GM12878 (cell line): ENCODE measurements around the gene CPLX4. TPM values are rescaled to one million over a fixed set of nuclear protein-coding genes. Genes with fewer than 3 reads are reported as not detected.

ENCODE experiments used
- ATAC-seq: fragments of 200-7000 bp; cut with Tn5 transposase; 3 replicates; pipeline ENCODE4 v1.9.1; 2020; ENCODE audit warnings: mild to moderate bottlenecking, moderate library complexity
- BruUV-seq: library from RNA; stranded (reverse); fragments of 400-500 nt; replicated peaks from 2 replicates; lab custom pipeline; 2021; lab: Mats Ljungman, UMichigan
- CTCF ChIA-PET: fragments of 300-600 bp; sonication (Branson Sonifier 250); formaldehyde crosslinking; extraction: SDS; loops from one replicate; lab custom pipeline; 2021; ENCODE audit warnings: inconsistent platforms; lab: Yijun Ruan, JAX
- POLR2A ChIA-PET: fragments of 350-600 bp; formaldehyde crosslinking; extraction: SDS; loops from one replicate; lab custom pipeline; 2021; ENCODE audit warnings: inconsistent platforms; lab: Charles Lee
- RAD21 ChIA-PET: fragments of 300-600 bp; sonication (Branson Sonifier 250); formaldehyde crosslinking; loops from one replicate; lab custom pipeline; 2023; ENCODE audit warnings: antibody characterized with exemption; ENCODE audit not compliant: unreplicated experiment; lab: Charles Lee
- SMC1A ChIA-PET: fragments of 300-600 bp; sonication (Branson Sonifier 250); formaldehyde crosslinking; loops from one replicate; lab custom pipeline; 2023; ENCODE audit not compliant: unreplicated experiment, uncharacterized antibody; lab: Charles Lee
- DNase-seq: peaks from one replicate; pipeline ENCODE4 v3.0.0-alpha.2; 2011; ENCODE audit warnings: low read depth, low spot score
- FAIRE-seq: peaks from 3 replicates; lab custom pipeline; 2011; peaks lifted over from hg19 to GRCh38; lab: Jason Lieb, UNC
- H2AFZ ChIP-seq: 2 replicates; pipeline ENCODE4 v1.6.0; 2011; ENCODE audit warnings: low read depth, low read length, control low read depth; ENCODE audit not compliant: control insufficient read depth
- H3K27ac ChIP-seq: 2 replicates; pipeline ENCODE4 v1.5.1; 2011; ENCODE audit warnings: control low read depth; ENCODE audit not compliant: control insufficient read depth, insufficient read depth
- H3K27me3 ChIP-seq, 2 experiments: replicated peaks in 1 of 2; 2 replicates each; pipeline versions ENCODE4 v1.6.0 to v1.6.1; 2011; ENCODE audit warnings: low read length in 1 of 2; ENCODE audit not compliant: control insufficient read depth in 2 of 2, insufficient read depth in 2 of 2
- H3K36me3 ChIP-seq, 2 experiments: 2 replicates each; pipeline ENCODE4 v1.5.1; 2011; ENCODE audit warnings: low read length in 1 of 2; ENCODE audit not compliant: control insufficient read depth in 2 of 2, insufficient read depth in 2 of 2
- H3K4me1 ChIP-seq: 2 replicates; pipeline ENCODE4 v1.6.1; 2011; ENCODE audit warnings: mild to moderate bottlenecking, low read length, moderate library complexity, mixed read lengths; ENCODE audit not compliant: control insufficient read depth, insufficient read depth
- H3K4me2 ChIP-seq: 2 replicates; pipeline ENCODE4 v1.6.0; 2011; ENCODE audit warnings: control low read depth; ENCODE audit not compliant: control insufficient read depth, insufficient read depth
- H3K4me3 ChIP-seq: fragments of 200-600 bp; sonication (generic); 2 replicates; pipeline ENCODE4 v1.5.1; 2016
- H3K79me2 ChIP-seq: 2 replicates; pipeline ENCODE4 v1.6.0; 2011; ENCODE audit warnings: low read length; ENCODE audit not compliant: control insufficient read depth, insufficient read depth
- H3K9ac ChIP-seq: 2 replicates; pipeline ENCODE4 v1.8.0; 2011; ENCODE audit warnings: low read length, control low read depth, mixed read lengths; ENCODE audit not compliant: control insufficient read depth, insufficient read depth
- H3K9me3 ChIP-seq: replicated peaks from 3 replicates; pipeline ENCODE4 v1.5.1; 2011; ENCODE audit warnings: mild to moderate bottlenecking, low read length; ENCODE audit not compliant: control insufficient read depth, insufficient read depth
- H4K20me1 ChIP-seq: 2 replicates; pipeline ENCODE4 v1.6.0; 2011; ENCODE audit not compliant: control insufficient read depth, insufficient read depth
- BHLHE40 ChIP-seq, 2 experiments: fragments of 450-650 bp in 1 of 2; IDR thresholded peaks; 2 replicates each; pipeline ENCODE4 v1.6.1; 2011 to 2017; ENCODE audit warnings: low read depth in 2 of 2, borderline replicate concordance in 1 of 2, improper control_type of control experiment in 1 of 2, low read length in 1 of 2, mild to moderate bottlenecking in 1 of 2
- CREB1 ChIP-seq: IDR thresholded peaks from 2 replicates; pipeline ENCODE4 v1.6.1; 2012; ENCODE audit warnings: low read depth, mild to moderate bottlenecking, inconsistent platforms
- CUX1 ChIP-seq: IDR thresholded peaks from 2 replicates; pipeline ENCODE4 v1.6.1; 2012; ENCODE audit warnings: improper control_type of control experiment, low read depth, low read length; ENCODE audit not compliant: insufficient replicate concordance
- GATAD2B ChIP-seq: fragments of 450-650 bp; conservative IDR thresholded peaks from 2 replicates; pipeline ENCODE4 v1.6.1; 2017; ENCODE audit warnings: low read depth, mild to moderate bottlenecking, moderate library complexity
- HDGF ChIP-seq: fragments of 450-650 bp; IDR thresholded peaks from 2 replicates; pipeline ENCODE4 v1.6.1; 2016; ENCODE audit warnings: antibody characterized with exemption
- NFIC ChIP-seq: IDR thresholded peaks from 2 replicates; pipeline ENCODE4 v1.6.1; 2012; ENCODE audit warnings: low read depth, mild to moderate bottlenecking, inconsistent platforms, low read length, moderate library complexity
- NFYB ChIP-seq: IDR thresholded peaks from 2 replicates; pipeline ENCODE4 v1.6.1; 2011; ENCODE audit warnings: low read depth, mild to moderate bottlenecking, low read length, improper control_type of control experiment, moderate library complexity; ENCODE audit not compliant: insufficient read depth
- NR2F1 ChIP-seq: fragments of 450-650 bp; conservative IDR thresholded peaks from 2 replicates; pipeline ENCODE4 v1.6.1; 2017; ENCODE audit warnings: mild to moderate bottlenecking
- RELB ChIP-seq: fragments of 450-650 bp; IDR thresholded peaks from 2 replicates; pipeline ENCODE4 v1.6.1; 2017; ENCODE audit warnings: low read depth, mild to moderate bottlenecking, moderate library complexity
- SP1 ChIP-seq: IDR thresholded peaks from one replicate; pipeline ENCODE4 v1.6.1; 2011; ENCODE audit warnings: low read depth, low read length
- TCF3 ChIP-seq: IDR thresholded peaks from 2 replicates; pipeline ENCODE4 v1.6.1; 2012; ENCODE audit warnings: low read depth, mild to moderate bottlenecking, low read length, borderline replicate concordance; ENCODE audit not compliant: insufficient read depth
- WGBS: methylation state at CpG from one replicate; pipeline ENCODE4 v1.1.6; 2016; ENCODE audit warnings: low lambda C conversion rate; ENCODE audit not compliant: insufficient replicate concordance, insufficient coverage; ENCODE audit errors: missing lambda C conversion rate; 5-methylcytosine and 5-hydroxymethylcytosine counted together
- in situ Hi-C: fragments of 300-500 bp; cut with MboI; formaldehyde crosslinking; loops from 9 replicates; pipeline ENCODE4 v1.14.3; 2018; ENCODE audit warnings: mixed read lengths
- intact Hi-C: fragments of 100-400 bp; cut with micrococcal nuclease; formaldehyde crosslinking; loops from one replicate; pipeline ENCODE4 v1.14.2; 2022; ENCODE audit not compliant: unreplicated experiment
- polyA plus RNA-seq, 11 experiments: library from polyadenylated mRNA; depleted of rRNA in 4 of 11; unstranded in 6 of 11; stranded (reverse) in 5 of 11; fragments of >200 nt; fragmentation: Nextera tagmentation in 4 of 11; fragmentation: Illumina TruSeq in 1 of 11; extraction: Ambion mirVana in 4 of 11; extraction: Trizol in 1 of 11; gene quantifications; 1 replicate in 1 of 11; 2 replicates in 10 of 11; pipeline versions ENCODE4 v1.2.1 to v1.2.3, GENCODE V29; 2011 to 2016; ENCODE audit warnings: inconsistent platforms in 2 of 11, missing spikeins in 2 of 11, low read depth in 1 of 11
- total RNA-seq, 4 experiments: library from RNA; depleted of rRNA in 3 of 4; stranded (reverse); fragments of >200 nt in 3 of 4; fragmentation: Illumina TruSeq in 1 of 4; extraction: Trizol in 1 of 4; gene quantifications; 2 replicates each; pipeline versions ENCODE4 v1.2.1 to v1.2.3, GENCODE V29; 2013 to 2021
- TF ChIP-seq, protein P1 (sequence below), 3 experiments: IDR thresholded peaks in 2 of 3; conservative IDR thresholded peaks in 1 of 3; 2 replicates each; pipeline ENCODE4 v1.5.1; 2011; ENCODE audit warnings: low read depth in 3 of 3, low read length in 3 of 3, mild to moderate bottlenecking in 3 of 3, control low read depth in 2 of 3, moderate library complexity in 2 of 3, inconsistent platforms in 1 of 3, mixed read lengths in 1 of 3; ENCODE audit not compliant: control insufficient read depth in 2 of 3, insufficient read depth in 1 of 3; ENCODE audit errors: extremely low read depth in 1 of 3

The CPLX4 gene
- total and polyA plus RNA-seq, 10 of the 15 experiments (the other 5 are each of a cell fraction or from before 2014, with no cell fraction given) = not detected

DNA sequence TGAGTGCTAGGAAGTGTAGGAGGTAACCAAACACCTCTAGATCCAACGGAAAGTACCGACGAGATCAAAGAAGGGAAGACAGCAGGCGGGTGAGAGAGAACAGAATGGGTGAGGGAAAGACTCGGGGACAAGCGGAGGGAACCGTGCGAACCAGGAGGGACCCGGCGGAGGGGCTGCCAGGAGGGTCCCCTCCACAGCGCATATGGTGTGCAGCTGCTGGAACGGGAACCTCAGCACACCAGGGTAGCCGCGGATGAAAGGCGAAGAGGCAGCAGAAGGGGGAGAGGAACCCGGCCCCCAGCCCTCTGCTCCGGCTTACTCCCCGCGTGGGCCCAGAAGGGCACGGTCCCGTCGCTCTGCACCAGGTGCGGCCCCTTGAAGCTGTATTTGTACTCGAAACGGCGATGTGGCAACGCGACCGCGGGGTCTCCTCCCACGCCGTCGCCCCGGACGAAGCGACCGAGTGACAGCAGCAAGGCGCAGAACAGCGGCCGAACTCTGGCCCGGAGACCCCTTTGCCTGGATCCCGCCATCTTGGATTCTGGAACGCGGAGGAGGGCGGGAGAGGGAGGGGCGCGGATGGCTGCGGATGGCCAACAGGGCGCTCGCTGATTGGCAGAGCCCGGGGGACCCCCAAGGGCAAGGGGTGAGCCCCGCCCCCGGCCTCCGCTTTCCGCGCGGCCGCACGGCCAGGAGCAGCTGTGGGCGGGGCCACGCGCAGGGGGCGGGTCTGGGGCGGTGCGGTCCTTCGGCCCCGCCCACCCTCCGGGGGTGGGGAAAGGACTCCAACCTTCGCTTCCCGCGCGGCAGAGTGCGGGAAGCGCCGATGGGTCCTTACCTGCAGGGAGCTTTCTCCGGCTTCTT is 40.5 kb upstream of the CPLX4 start, which contains the start of gene LMAN1:
Gene LMAN1, minus strand, starts transcription at position 554 of the 864 bp plus-strand sequence. Its CDS starts 21 bp downstream, at position 533.
- WGBS = under 1% methylated on average over 64 of the region's 76 CpGs
- H3K27me3 ChIP-seq = no peaks in the 10 kb centered on the region
- peak within 1 kb of the TSS; percentile 96 for H3K4me2 ChIP-seq
- peak; percentile 97 for ATAC-seq
- RAD21 ChIA-PET = interaction anchor here (0.6 to 1.2 kb wide), 2 partner anchors 44 to 538 kb away, joined by 3 to 4 read pairs; no protein-coding TSS in a partner anchor
- CTCF ChIA-PET = no interaction called here
- peaks cover 0 to 6% of the 10 kb centered on the region in 2 experiments; a peak in 1 of 4 replicates for H3K36me3 ChIP-seq
- H3K27ac ChIP-seq = peak within 1 kb of the TSS; percentile 77
- SMC1A ChIA-PET = interaction anchor here (1.4 kb wide), 3 partner anchors 42 to 217 kb away, joined by 3 to 5 read pairs (median 4); no protein-coding TSS in a partner anchor
- in situ Hi-C loops (no loop called here), intact Hi-C loops (loop anchor here (2.0 to 10.0 kb wide), 2 partner anchors 216 to 546 kb away; no protein-coding TSS in a partner anchor)
- H3K4me1 ChIP-seq = no peaks in the 10 kb centered on the region
- peak within 1 kb of the TSS; percentile 91 for H3K9ac ChIP-seq
- peak within 1 kb of the TSS; percentile 89 for H2AFZ ChIP-seq
- TSS peak; percentile 98 for BruUV-seq
- H3K9me3 ChIP-seq = no peaks in the 10 kb centered on the region
- no peaks in the 10 kb centered on the region for H4K20me1 ChIP-seq
- FAIRE-seq = peak; percentile 52
- POLR2A ChIA-PET = interaction anchor here (1.0 kb wide), 1 partner anchor 217 kb away, joined by 4 read pairs; no protein-coding TSS in a partner anchor
- DNase-seq = peak; percentile 51
- peaks cover 48% of the 10 kb centered on the region for H3K79me2 ChIP-seq
- peak within 1 kb of the TSS; percentile 68 for H3K4me3 ChIP-seq
- TF ChIP-seq NFYB = peak; percentile 69; the same call in 1 of the 2 replicates
- TF ChIP-seq, protein P1, sequence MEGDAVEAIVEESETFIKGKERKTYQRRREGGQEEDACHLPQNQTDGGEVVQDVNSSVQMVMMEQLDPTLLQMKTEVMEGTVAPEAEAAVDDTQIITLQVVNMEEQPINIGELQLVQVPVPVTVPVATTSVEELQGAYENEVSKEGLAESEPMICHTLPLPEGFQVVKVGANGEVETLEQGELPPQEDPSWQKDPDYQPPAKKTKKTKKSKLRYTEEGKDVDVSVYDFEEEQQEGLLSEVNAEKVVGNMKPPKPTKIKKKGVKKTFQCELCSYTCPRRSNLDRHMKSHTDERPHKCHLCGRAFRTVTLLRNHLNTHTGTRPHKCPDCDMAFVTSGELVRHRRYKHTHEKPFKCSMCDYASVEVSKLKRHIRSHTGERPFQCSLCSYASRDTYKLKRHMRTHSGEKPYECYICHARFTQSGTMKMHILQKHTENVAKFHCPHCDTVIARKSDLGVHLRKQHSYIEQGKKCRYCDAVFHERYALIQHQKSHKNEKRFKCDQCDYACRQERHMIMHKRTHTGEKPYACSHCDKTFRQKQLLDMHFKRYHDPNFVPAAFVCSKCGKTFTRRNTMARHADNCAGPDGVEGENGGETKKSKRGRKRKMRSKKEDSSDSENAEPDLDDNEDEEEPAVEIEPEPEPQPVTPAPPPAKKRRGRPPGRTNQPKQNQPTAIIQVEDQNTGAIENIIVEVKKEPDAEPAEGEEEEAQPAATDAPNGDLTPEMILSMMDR (IDR thresholded peaks at IDR 0.05 in 2 of 3, conservative IDR thresholded peaks at IDR 0.05 in 1 of 3; ENCODE audit: control insufficient read depth in 2 of 3, extremely low read depth in 1 of 3, insufficient read depth in 1 of 3, low read depth in 3 of 3, low read length in 3 of 3) = no peak
- 0 out of 2 replicates have a peak, but pooled peaks have one; percentile 24 for TF ChIP-seq CREB1
- TF ChIP-seq HDGF = 0 out of 2 replicates have a peak, but pooled peaks have one; percentile 48
- TF ChIP-seq BHLHE40 (IDR thresholded peaks at IDR 0.05; ENCODE audit: borderline replicate concordance in 1 of 2, low read depth in 2 of 2, low read length in 1 of 2) = peak; percentile 7 to 50; a peak in 2 of 4 replicates
- TF ChIP-seq CUX1 = no peak
- peak; percentile 88 for TF ChIP-seq NR2F1
- TF ChIP-seq NFIC = 0 out of 2 replicates have a peak, but pooled peaks have one; percentile 27
- TF ChIP-seq SP1 = peak; percentile 53
- TF ChIP-seq RELB = peak; percentile 72
- TF ChIP-seq GATAD2B = peak; percentile 64; the same call in 1 of the 2 replicates
- 0 out of 2 replicates have a peak, but pooled peaks have one; percentile 60 for TF ChIP-seq TCF3
